HEK293 (cell line): ENCODE results near the gene SCGB1C2.

Experiments used
- ZBTB1 ChIP-seq: fragments of 450-650 bp; formaldehyde crosslinking; IDR thresholded peaks from 2 replicates; pipeline ENCODE4 v1.5.1; 2016; ENCODE audit warnings: missing biosample characterization, missing genetic modification characterization
- ZNF274 ChIP-seq, 2 experiments: fragments of 200-500 bp in 1 of 2; fragments of 450-650 bp in 1 of 2; sonication (Bioruptor generic) in 1 of 2; formaldehyde crosslinking in 1 of 2; IDR thresholded peaks; 2 replicates each; pipeline versions ENCODE4 v1.5.1 to v1.6.1; 2014 to 2016; ENCODE audit warnings: borderline replicate concordance in 1 of 2, inconsistent platforms in 1 of 2, low read length in 1 of 2, missing biosample characterization in 1 of 2, missing genetic modification characterization in 1 of 2

DNA sequence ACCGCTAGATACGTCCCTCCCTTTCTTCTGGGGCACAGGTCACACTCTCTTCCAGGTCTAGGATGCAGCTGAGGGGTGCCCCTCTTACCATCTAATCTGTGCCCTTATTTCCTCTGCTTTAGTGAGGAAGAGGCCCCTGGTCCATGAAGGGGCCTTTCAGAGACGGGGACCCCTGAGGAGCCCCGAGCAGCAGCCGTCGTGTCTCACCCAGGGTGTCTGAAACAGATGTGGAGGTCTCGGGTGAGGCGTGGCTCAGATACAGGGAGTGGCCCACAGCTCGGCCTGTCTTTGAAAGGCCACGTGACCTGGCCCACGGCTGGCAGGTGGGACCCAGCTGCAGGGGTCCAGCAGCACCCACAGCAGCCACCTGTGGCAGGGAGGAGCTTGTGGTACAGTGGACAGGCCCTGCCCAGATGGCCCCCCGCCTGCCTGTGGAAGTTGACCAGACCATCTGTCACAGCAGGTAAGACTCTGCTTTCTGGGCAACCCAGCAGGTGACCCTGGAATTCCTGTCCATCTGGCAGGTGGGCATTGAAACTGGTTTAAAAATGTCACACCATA lies 15.6 kb downstream of the SCGB1C2 start:
- TF ChIP-seq ZNF274 (IDR thresholded peaks at IDR 0.05; ENCODE audit: low read length) (no peak), ZNF274 (tag by site-specific recombination; IDR thresholded peaks at IDR 0.05; ENCODE audit: borderline replicate concordance) (no peak), ZBTB1 (tag by site-specific recombination) (no peak)
